ENCODE data around the gene TWIST2. TPM values are rescaled to one million over a fixed set of nuclear protein-coding genes. Genes with fewer than 3 reads are reported as not detected.
A peak's percentile ranks its signal among the peaks of the same experiment; 100 is the strongest.

Gene TWIST2
- total RNA-seq, 6 donors from 2014 or later: 10.5 to 29.3 (median 23.4) TPM

DNA sequence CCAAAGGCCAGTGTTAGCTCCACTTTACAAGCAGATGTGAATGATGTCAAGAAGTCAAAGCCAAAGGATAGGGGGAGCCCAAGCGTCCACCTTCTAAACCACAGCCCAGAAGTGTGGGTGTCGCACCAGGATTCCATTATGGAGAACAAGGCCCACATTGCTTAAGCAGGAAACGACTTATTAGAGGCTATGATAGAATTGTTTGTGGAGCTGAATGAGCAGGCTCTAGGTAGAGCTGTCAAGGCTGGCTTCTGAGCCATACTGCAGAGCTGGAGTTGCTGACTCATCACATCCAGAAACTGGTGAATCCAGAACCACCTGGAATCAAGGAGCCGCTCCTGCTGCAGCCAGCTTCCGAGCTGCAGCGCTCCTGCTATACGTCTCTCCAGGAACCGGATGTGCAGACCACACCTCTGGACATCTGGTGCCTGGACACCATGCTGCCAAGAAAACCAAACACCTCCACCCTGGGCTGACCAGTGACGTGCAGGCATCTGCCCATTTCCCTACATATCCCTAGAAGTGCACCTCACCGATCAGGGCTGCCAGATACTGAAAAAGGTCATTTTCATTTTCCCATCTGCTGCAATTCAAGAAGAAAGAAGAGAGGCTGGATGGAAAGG is 6.2 kb upstream of the TWIST2 start:
- H3K27me3 ChIP-seq: peaks cover 0 to 6% (median 2%) of the 10 kb centered on the region in 4 donors
- no peak for ATAC-seq (ENCODE audit: low FRiP score in 2 of 2)

DNA sequence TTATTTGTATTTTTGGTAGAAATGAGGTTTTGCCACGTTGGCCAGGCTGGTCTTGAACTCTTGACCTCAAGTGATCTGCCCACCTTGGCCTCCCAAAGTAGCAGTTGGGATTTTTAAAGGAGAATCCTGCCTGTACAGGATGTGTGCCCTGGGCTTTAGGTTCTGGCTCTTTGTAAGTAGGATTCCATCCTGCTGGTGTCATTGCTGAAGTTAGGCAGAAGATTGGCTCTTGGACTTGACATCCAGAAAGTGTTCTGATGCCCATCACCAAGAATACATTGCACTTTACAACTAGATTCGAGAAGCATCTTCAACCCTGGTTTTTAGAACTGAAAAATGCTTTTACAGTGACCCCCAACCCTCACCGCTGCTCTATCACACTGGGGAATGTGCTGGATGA is 4.4 kb upstream of the TWIST2 start:
- ATAC-seq (ENCODE audit: low FRiP score in 2 of 2) (no peak), DNase-seq (no peak)
- Histone ChIP-seq H3K4me3 (no peak overlapping the region), H3K36me3 (no peaks in the 10 kb centered on the region), H3K27me3 (peaks cover 0 to 18% (median 9%) of the 10 kb centered on the region in 4 donors), H3K9me3 (peaks cover 0 to 9% (median 0%) of the 10 kb centered on the region in 4 donors), H3K27ac (no peak overlapping the region), H3K4me1 (peaks cover 7 to 23% (median 17%) of the 10 kb centered on the region in 4 donors)
- TF ChIP-seq, protein P1, sequence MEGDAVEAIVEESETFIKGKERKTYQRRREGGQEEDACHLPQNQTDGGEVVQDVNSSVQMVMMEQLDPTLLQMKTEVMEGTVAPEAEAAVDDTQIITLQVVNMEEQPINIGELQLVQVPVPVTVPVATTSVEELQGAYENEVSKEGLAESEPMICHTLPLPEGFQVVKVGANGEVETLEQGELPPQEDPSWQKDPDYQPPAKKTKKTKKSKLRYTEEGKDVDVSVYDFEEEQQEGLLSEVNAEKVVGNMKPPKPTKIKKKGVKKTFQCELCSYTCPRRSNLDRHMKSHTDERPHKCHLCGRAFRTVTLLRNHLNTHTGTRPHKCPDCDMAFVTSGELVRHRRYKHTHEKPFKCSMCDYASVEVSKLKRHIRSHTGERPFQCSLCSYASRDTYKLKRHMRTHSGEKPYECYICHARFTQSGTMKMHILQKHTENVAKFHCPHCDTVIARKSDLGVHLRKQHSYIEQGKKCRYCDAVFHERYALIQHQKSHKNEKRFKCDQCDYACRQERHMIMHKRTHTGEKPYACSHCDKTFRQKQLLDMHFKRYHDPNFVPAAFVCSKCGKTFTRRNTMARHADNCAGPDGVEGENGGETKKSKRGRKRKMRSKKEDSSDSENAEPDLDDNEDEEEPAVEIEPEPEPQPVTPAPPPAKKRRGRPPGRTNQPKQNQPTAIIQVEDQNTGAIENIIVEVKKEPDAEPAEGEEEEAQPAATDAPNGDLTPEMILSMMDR (IDR thresholded peaks at IDR 0.05): no peak
- TF ChIP-seq POLR2AphosphoS5 (IDR thresholded peaks at IDR 0.05): no peak
- TF ChIP-seq EP300 (IDR thresholded peaks at IDR 0.05): no peak
- TF ChIP-seq POLR2A (IDR thresholded peaks at IDR 0.05): no peak
- 58 to 70% methylated on average over 2 to 3 of the region's 3 CpGs for WGBS, 2 donors

More for the DNA sequence above, 6.2 kb upstream of the TWIST2 start:
- no peak overlapping the region for H3K27ac ChIP-seq
- H3K9me3 ChIP-seq: peaks cover 0 to 9% (median 0%) of the 10 kb centered on the region in 4 donors
- H3K4me3 ChIP-seq: no peak overlapping the region
- H3K36me3 ChIP-seq: no peaks in the 10 kb centered on the region
- H3K4me1 ChIP-seq: peaks cover 0 to 4% (median 3%) of the 10 kb centered on the region in 4 donors
- no peak for DNase-seq
- 70 to 77% methylated on average over 10 of the region's 10 CpGs for WGBS, 2 donors
- TF ChIP-seq, protein P1 (IDR thresholded peaks at IDR 0.05): no peak
- TF ChIP-seq POLR2A (IDR thresholded peaks at IDR 0.05) (no peak), POLR2AphosphoS5 (IDR thresholded peaks at IDR 0.05) (no peak), EP300 (IDR thresholded peaks at IDR 0.05) (no peak)

DNA sequence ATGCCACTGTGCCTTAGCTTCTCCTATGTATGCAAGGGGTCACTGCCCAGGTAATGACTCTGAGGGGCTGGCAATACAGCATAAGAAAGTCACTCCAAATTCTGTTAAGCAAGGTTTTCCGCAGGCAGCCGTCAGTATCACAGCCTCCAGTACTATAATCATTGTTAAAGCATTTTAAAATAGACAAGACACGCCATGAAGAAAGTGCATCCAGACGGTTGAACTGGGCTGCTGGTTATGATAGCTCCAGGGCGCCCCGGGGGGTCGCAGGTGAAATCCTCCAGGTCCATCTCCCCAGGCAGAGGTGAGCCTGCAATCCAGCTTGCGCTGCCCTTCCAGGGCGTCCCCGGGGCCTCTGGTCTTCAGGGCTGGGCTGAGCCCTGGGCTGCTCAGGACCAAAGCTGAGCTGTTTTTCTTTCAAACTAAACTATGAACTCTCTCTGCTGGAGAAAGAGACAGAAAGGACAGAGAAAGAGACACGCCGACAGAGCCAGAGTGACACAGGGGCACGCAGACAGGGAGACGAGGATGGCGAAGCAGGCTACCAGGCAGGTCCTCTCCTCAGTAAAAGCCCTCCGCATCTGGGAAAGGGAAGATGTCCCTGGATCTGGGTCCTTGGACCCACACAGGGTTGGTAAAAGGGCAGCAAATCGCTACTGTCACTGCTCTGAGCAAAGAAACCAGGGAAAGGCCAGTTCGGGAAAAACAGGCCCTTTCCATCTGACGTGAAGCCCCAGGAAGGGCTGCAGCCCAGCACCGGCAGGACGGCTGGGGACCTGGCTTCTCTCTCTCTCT is 2.1 kb upstream of the TWIST2 start:
- Histone ChIP-seq H3K4me3 (no peak overlapping the region), H3K36me3 (no peaks in the 10 kb centered on the region), H3K27me3 (peaks cover 0 to 28% (median 14%) of the 10 kb centered on the region in 4 donors), H3K9me3 (no peaks in the 10 kb centered on the region), H3K27ac (no peak overlapping the region), H3K4me1 (peaks cover 7 to 34% (median 23%) of the 10 kb centered on the region in 4 donors)
- WGBS, 2 donors: 65 to 72% methylated on average over 20 to 21 of the region's 21 CpGs
- DNase-seq (peak in 1 of 2 donors; percentile 49), ATAC-seq (ENCODE audit: low FRiP score in 2 of 2) (no peak)
- TF ChIP-seq POLR2AphosphoS5 (IDR thresholded peaks at IDR 0.05) (no peak), POLR2A (IDR thresholded peaks at IDR 0.05) (no peak), EP300 (IDR thresholded peaks at IDR 0.05) (no peak)
- TF ChIP-seq, protein P1 (IDR thresholded peaks at IDR 0.05): no peak

DNA sequence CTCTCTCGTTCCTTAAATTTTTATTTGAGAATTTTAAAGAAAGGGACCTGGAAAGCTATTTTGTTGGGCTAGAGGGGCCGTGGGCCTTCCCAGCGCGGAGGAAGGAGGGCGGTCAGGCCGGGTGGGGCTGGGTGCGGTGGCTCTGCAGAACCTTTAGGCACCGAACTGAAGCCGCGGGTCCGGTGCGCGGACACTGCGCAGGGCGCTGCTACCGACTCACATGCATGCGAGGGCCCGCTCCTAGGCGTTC is 1.6 kb upstream of the TWIST2 start:
- 16 to 42% methylated on average over 11 to 19 of the region's 19 CpGs for WGBS, 2 donors
- Histone ChIP-seq H3K4me1 (peaks cover 7 to 34% (median 23%) of the 10 kb centered on the region in 4 donors), H3K27ac (no peak overlapping the region), H3K4me3 (peak overlapping the region in 1 of 4 donors; percentile 76), H3K9me3 (no peaks in the 10 kb centered on the region), H3K27me3 (peaks cover 0 to 28% (median 14%) of the 10 kb centered on the region in 4 donors), H3K36me3 (no peaks in the 10 kb centered on the region)
- no peak for TF ChIP-seq POLR2AphosphoS5 (IDR thresholded peaks at IDR 0.05)
- no peak for TF ChIP-seq EP300 (IDR thresholded peaks at IDR 0.05)
- TF ChIP-seq, protein P1 (IDR thresholded peaks at IDR 0.05): no peak
- no peak for TF ChIP-seq POLR2A (IDR thresholded peaks at IDR 0.05)
- ATAC-seq (ENCODE audit: low FRiP score in 2 of 2) (no peak), DNase-seq (no peak)
